ENCODE measurements around the gene NRXN2.

Gene NRXN2

GRCh38 chr11:64723117-64723906 lies at the start of gene NRXN2:
Gene NRXN2 (minus strand): TSS chr11:64723197. CDS start chr11:64713699, 9,498 bp downstream.
- peak; percentile 83 to 93 (median 89) for DNase-seq

- peak; percentile 58 to 80 (median 75) for DNase-seq
These were observed 49.5 kb upstream of the NRXN2 start for GRCh38 chr11:64772303-64773018.

GRCh38 chr11:64771861-64772260 lies 48.9 kb upstream of the NRXN2 start:
- peak; percentile 12 to 30 (median 22) for DNase-seq

- DNase-seq = no peak
These were observed 47.1 kb upstream of the NRXN2 start for GRCh38 chr11:64770120-64770519.

- no peak for DNase-seq
These were observed 46.3 kb upstream of the NRXN2 start for GRCh38 chr11:64769283-64769682.

- DNase-seq = no peak
These were observed 45.3 kb upstream of the NRXN2 start for GRCh38 chr11:64768300-64768694.

GRCh38 chr11:64767344-64768299 lies 44.6 kb upstream of the NRXN2 start:
- peak; percentile 78 to 93 (median 86) for DNase-seq

- DNase-seq = no peak
These were observed 43.9 kb upstream of the NRXN2 start for GRCh38 chr11:64766881-64767280.

GRCh38 chr11:64765851-64766665 lies 43.1 kb upstream of the NRXN2 start:
- DNase-seq = no peak

GRCh38 chr11:64765291-64765850 lies 42.4 kb upstream of the NRXN2 start:
- DNase-seq = no peak

- no peak for DNase-seq
These were observed 41.8 kb upstream of the NRXN2 start for GRCh38 chr11:64764753-64765152.

GRCh38 chr11:64764040-64764611 lies 41.1 kb upstream of the NRXN2 start:
- DNase-seq = no peak

- DNase-seq = no peak
These were observed 40.6 kb upstream of the NRXN2 start for GRCh38 chr11:64763526-64764039.

GRCh38 chr11:64762674-64763525 lies 39.9 kb upstream of the NRXN2 start:
- no peak for DNase-seq

- no peak for DNase-seq
These were observed 39.3 kb upstream of the NRXN2 start for GRCh38 chr11:64762277-64762673.

GRCh38 chr11:64760759-64761420 lies 37.9 kb upstream of the NRXN2 start:
- DNase-seq = no peak

- no peak for DNase-seq
These were observed 37.0 kb upstream of the NRXN2 start, which contains the start of gene PYGM for GRCh38 chr11:64759722-64760719. Gene PYGM (minus strand): TSS chr11:64759974. CDS start chr11:64759898, 76 bp downstream.

- no peak for DNase-seq
These were observed 36.2 kb upstream of the NRXN2 start for GRCh38 chr11:64759131-64759721.

Measured in suppressor macrophage treated with lipopolysaccharide for 1 hour (primary cell).